Kidney glomerular epithelial cell (primary cell): ENCODE results near the gene ESPL1.

ENCODE experiments used
- DNase-seq: peaks from one replicate; lab custom pipeline; 2025; lab: John Stamatoyannopoulos, UW

Gene ESPL1

GRCh38 chr12:53231671-53231920 lies 36.5 kb upstream of the ESPL1 start:
- no peak for DNase-seq

GRCh38 chr12:53231921-53232645 lies 36.0 kb upstream of the ESPL1 start, which contains the start of gene RARG:
Gene RARG (minus strand): TSS chr12:53232209. CDS start chr12:53227545, 4,664 bp downstream.
- DNase-seq: peak; percentile 25

DNA sequence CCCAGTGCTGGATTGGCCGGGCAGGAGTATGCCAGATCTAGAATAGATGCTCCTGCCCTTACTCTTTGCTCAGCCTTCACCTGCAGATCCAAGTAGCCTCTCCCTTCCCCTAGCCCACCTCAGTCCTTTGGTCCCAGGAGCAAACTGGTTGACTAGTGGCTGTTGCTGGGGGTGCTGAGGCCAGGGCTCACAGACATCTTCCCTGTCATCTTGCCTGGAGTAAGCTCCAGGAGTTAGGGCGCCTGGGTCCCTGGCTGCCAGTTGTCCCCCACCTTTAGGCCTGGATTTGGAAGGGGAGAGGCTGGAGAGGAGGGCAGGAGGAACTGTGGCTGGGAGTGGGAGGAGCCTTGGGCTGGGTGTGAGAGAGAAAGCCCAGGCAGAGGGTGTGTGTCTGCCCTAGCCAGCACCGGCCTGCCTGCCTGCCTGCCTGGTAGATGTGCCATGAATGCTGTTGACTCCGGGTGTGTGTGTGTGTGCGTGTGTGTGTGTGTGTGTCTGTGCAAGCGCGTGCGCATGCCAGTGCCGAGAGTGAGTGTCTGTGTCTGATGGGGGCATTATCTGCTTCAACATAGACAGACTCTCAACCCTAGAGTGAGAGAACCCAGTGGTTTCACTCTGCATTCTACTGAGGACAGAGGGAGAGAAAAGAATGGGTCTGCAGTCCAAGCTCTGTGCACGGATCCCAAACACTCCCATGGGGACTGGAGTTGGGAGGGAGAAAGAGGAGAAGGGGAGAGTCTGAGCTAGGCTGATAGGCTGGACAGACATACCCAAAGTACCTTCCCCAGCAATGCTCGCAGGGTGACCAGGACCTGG lies 35.2 kb upstream of the ESPL1 start:
- DNase-seq: no peak

GRCh38 chr12:53233671-53234121 lies 34.4 kb upstream of the ESPL1 start:
- no peak for DNase-seq

DNA sequence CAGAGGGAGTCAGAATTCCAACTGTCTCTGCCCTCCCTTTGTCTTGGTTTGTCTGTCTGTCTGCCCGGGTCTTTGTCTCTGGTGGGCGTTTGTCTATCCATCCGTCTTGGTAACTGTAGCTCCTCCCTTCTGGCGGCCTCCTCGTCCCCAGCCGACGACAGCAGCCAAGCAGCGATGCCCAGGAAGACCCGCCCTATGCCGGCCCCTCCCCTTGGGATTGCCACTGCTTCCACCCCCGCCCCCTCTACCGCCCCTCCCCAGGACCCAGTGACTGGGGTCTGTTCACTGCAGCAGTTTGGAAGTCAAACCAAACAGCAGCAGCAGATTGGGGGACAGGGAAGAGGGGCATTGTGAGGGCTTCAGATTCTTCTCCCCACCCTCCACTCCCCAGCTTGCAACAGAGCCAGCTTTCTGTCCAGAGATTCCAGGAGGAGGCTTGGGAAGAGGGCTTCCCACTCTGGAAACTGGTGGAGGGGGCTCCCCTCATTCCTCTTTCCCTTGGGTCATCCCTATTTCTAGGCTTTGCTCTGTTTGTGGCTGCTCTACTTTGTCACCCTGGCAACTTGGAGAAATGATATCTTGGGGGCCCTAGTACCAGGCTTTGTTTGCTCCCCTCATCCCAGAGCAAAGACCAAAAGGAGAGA lies 33.7 kb upstream of the ESPL1 start:
- DNase-seq: no peak

DNA sequence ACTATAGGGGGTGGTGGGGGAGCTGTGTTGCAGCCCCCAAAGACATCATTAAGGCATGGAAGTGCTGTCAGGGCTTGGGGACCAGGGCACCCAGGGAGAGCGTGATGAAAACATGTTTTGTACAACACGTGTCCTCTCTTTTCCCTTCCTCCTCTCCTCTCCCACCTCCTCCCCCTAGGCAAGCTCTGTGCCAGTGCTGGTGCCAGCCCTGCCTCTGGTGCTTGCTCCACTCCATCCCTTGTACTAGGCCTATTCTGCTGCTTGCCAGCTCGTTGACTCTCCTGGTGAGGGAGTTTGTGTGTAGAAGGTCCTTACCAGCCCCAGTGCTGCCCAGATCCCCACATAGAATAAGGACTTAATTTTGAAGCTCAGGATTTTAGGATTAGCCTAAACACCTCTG lies 32.9 kb upstream of the ESPL1 start:
- no peak for DNase-seq

- DNase-seq: no peak
These were observed 32.2 kb upstream of the ESPL1 start for GRCh38 chr12:53235742-53236442.

DNA sequence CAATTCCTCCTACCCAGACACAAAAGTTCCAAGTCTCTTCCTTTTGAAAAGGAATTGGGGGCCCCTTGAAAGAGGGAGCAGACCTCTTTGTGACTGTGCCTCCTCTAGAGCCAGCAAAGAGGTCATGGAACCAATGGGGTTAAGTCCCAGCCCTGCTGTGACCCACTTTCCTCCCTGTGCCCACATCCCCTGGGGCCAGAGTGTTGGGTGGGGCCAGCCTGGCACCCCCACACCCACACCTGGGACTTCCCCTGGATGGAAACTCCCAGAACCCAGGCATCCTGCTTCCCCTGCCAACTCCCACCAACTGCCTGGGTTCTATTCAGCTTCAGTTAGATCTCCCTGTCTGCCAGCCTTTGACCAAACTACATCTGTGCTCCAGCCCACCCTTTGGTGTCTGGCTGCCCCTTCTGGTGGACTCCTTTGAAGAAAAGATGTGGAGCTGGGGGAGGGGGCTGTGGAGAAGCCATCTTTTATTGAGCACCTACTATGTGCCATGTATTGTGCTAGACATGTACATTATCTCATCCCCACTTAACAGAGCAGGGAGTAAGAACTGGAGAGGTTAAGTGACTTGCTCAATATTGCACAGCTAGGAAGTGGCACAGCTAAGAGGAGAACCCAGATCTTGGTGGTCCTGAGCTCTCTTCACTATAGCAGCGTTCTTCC lies 31.5 kb upstream of the ESPL1 start:
- no peak for DNase-seq

- DNase-seq: no peak
These were observed 28.3 kb upstream of the ESPL1 start for GRCh38 chr12:53239643-53240258.

DNA sequence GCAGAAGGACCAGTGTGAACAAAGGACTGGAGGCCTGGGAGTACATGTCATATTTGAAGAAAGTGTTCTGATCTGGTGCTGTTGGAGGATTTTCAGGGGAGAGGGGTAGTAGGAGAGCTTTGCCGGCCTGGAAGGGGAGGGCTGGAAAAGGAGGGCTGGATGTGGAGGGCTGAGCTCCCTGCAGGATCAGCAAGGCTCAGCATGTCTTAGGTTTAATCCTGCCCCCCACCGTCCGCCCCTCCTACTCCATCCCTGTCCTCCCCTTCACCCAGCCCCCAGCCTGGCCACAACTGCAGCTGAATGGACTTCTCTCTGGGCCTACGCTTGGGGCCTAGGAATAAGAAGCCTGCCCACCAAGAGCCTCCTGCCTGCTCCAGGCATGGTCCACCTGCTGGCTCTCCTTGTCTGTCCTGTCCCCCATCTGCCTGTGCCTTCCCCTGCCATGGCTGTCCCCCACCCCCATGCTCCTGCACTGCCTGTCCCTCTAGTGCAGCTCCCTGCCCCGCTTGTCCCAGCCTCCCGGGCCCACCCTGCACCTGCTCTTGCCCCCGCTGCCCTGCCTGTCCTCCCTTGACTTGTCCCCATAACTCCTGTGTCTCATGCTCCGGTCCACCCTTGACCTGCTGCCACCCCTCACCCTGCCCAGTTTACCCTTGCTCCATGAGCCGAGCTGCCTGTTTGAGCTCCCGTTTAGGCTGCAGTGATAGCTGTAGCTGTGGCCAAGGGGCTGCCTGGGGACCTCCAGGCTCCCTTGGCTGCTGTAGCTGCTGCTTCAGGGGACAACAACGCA lies 26.3 kb upstream of the ESPL1 start:
- no peak for DNase-seq

GRCh38 chr12:53244337-53244736 lies 23.8 kb upstream of the ESPL1 start:
- no peak for DNase-seq

GRCh38 chr12:53245286-53245685 lies 22.8 kb upstream of the ESPL1 start:
- no peak for DNase-seq

GRCh38 chr12:53251477-53252348 lies 16.4 kb upstream of the ESPL1 start:
- peak; percentile 54 for DNase-seq

GRCh38 chr12:53252349-53252916 lies 15.7 kb upstream of the ESPL1 start:
- DNase-seq: no peak

DNA sequence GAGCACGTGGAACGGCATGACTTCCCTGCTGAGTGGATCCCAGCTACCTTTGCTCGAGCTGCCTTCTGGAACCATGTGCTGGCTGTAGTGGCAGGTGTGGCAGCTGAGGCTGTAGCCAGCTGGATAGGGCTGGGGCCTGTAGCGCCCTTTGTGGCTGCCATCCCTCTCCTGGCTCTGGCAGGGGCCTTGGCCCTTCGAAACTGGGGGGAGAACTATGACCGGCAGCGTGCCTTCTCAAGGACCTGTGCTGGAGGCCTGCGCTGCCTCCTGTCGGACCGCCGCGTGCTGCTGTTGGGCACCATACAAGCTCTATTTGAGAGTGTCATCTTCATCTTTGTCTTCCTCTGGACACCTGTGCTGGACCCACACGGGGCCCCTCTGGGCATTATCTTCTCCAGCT lies 14.8 kb upstream of the ESPL1 start:
- DNase-seq: no peak

GRCh38 chr12:53254816-53255545 lies 13.1 kb upstream of the ESPL1 start:
- DNase-seq: no peak

GRCh38 chr12:53255996-53256395 lies 12.1 kb upstream of the ESPL1 start:
- no peak for DNase-seq
